ENCODE measurements around the gene KCNQ5.

DNA sequence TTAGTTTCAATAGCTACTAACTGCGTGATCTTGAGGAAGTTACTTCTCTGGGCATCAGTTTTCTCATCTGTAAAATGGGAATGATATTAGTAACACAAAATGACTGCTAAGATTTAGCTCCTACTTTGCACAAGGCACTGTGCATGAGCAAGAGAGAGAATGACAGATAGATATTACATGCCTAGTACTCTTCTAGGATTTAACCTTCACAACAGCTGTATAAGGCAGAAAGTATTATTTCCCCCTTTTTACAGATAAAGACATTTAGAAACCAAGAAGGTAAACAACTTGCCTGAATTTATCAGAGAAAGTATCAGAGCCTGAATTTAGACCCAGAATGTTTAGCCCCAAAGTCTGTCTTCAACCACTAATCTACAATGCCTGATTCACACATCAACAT lies 321.8 kb downstream of the KCNQ5 start:
- TF ChIP-seq, protein P1, sequence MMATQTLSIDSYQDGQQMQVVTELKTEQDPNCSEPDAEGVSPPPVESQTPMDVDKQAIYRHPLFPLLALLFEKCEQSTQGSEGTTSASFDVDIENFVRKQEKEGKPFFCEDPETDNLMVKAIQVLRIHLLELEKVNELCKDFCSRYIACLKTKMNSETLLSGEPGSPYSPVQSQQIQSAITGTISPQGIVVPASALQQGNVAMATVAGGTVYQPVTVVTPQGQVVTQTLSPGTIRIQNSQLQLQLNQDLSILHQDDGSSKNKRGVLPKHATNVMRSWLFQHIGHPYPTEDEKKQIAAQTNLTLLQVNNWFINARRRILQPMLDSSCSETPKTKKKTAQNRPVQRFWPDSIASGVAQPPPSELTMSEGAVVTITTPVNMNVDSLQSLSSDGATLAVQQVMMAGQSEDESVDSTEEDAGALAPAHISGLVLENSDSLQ (IDR thresholded peaks at IDR 0.05): no peak
- TF ChIP-seq TAF1 (IDR thresholded peaks at IDR 0.05; ENCODE audit: borderline replicate concordance, low read depth, low read length) (no peak), EP300 (IDR thresholded peaks at IDR 0.05; ENCODE audit: borderline replicate concordance in 1 of 2, control insufficient read depth in 1 of 2, low read depth in 2 of 2, low read length in 2 of 2) (no peak), PAX5 (IDR thresholded peaks at IDR 0.05; ENCODE audit: borderline replicate concordance, low read depth, low read length) (no peak)
- TF ChIP-seq, protein P2, sequence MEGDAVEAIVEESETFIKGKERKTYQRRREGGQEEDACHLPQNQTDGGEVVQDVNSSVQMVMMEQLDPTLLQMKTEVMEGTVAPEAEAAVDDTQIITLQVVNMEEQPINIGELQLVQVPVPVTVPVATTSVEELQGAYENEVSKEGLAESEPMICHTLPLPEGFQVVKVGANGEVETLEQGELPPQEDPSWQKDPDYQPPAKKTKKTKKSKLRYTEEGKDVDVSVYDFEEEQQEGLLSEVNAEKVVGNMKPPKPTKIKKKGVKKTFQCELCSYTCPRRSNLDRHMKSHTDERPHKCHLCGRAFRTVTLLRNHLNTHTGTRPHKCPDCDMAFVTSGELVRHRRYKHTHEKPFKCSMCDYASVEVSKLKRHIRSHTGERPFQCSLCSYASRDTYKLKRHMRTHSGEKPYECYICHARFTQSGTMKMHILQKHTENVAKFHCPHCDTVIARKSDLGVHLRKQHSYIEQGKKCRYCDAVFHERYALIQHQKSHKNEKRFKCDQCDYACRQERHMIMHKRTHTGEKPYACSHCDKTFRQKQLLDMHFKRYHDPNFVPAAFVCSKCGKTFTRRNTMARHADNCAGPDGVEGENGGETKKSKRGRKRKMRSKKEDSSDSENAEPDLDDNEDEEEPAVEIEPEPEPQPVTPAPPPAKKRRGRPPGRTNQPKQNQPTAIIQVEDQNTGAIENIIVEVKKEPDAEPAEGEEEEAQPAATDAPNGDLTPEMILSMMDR (IDR thresholded peaks at IDR 0.05 in 2 of 3, conservative IDR thresholded peaks at IDR 0.05 in 1 of 3; ENCODE audit: control insufficient read depth in 2 of 3, extremely low read depth in 1 of 3, insufficient read depth in 1 of 3, low read depth in 3 of 3, low read length in 3 of 3): no peak

All from GM12878 (cell line).